A549 treated with Hydrocortisone at 1 μM for 4 hours (cell line): Measurements from ENCODE around the gene ABRAXAS1. TPM values are rescaled to one million over a fixed set of nuclear protein-coding genes. Genes with fewer than 3 reads are reported as not detected.

Experiments used
- total RNA-seq: library from RNA; stranded (reverse); fragments of 200-300 nt; extraction: Qiagen RNA extraction; gene quantifications from 5 replicates; pipeline ENCODE4 v1.2.3, GENCODE V29; 2022

ABRAXAS1 gene
- 4.7 to 7.4 TPM (median 6.3 TPM) in 5 replicates for total RNA-seq

DNA sequence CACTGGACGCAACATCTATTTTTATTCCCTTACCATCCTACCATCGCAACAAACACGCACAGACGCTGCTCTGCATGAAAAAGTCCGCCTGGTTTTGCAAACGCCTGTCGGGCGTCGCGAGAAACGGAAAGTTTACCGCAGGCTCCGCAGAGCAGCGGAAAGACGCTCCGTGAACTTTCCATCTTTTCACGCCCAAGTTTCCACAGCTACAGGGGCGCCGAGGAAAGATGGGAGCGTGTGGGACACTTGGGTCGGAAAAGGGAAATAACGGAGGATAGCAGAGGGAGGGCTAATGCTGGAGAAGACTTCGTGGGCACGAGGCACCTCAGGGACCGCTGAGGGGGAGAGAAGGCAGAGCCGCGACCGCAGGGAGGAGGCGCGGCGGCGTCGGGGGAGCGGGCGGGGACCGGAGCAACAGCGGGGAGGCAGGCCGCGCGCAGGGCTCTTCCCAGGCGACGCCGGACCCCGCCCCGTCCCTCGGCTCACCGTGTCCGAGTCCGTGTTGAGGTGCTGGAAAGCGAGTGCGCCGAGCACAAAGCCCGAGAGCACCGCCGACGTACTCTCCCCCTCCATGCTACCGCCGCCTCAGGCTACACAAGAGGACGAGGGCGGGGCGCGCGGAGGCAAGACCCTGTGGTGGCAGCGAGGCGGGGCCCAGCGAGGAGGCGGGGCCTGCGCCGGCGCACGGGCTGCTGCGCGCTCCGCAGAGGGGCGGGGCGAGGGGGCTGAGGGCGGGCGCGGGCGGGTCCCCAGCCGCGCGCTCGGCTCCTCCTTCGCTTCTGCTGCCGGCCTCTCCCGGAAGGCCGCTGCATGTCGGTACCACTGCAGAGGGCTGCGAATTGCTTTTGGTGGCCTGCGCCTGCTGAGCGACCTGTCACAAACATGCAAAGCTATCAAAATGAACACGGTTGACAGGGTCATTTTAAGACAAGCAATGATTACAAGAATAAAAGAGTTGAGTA lies at the start of gene ABRAXAS1:
TSS of gene ABRAXAS1 (minus strand) at position 601 of the 962 bp plus-strand sequence. CDS start at position 573, 28 bp downstream.

DNA sequence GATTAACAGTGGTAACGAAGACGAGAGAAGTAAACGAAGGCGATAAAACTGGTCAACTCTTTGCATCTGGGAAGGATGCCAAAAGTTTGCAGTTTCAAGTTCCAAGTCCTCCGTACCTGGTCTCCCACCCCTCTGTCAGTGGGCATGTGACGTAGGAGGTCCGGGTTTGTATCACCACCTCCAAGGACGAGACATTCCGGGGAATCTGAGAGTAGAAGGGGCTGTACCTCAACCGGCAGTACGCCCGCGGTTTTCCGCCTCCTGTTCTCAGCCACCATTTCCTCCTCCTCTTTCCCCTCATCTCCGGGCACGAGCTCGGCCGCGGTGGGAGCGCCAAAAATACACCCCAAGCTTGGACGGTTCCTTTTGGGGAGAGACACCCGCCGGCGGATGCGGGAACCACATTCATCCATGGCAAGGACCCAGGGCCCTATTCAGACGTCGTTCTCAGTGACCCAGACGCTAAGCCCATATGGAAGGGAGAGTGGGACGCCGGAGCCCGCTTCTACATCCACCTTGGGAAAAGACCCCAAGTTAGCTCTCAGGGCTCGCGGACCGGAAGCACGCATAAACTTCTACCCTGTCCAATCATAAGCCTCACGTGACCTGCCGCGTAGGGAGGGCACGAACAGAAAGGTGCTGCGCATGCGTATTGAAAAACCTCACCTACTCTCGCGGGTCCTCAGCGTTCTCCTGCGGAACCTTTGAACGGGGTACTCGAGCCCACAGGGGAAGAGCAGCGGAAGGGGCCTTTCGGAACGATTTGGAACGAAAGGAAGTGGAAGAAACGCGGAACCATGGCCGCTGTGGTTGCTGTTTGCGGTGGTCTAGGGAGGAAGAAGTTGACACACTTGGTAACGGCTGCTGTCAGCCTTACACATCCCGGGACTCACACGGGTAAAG lies 29.4 kb downstream of the ABRAXAS1 start, which contains the start of the genes HELQ and MRPS18C:
TSS of gene HELQ (minus strand) at position 543 of the 903 bp plus-strand sequence. CDS start at position 413, 130 bp downstream.
TSS of gene MRPS18C (plus strand) at position 778 of the 903 bp plus-strand sequence. CDS start at position 798, 20 bp downstream.

Other genes starting within 250 kb of the ABRAXAS1 start
- gene COQ2, start 200.3 kb downstream of the ABRAXAS1 start, total RNA-seq: 17.1 to 21.7 TPM (median 19.5 TPM) in 5 replicates
- gene HPSE, start 150.3 kb downstream of the ABRAXAS1 start, total RNA-seq: 1.2 to 1.7 TPM (median 1.4 TPM) in 5 replicates
- 3.6 to 5.8 TPM (median 4.8 TPM) in 5 replicates for gene HELQ, start 29.3 kb downstream of the ABRAXAS1 start, total RNA-seq
- gene MRPS18C, start 29.0 kb downstream of the ABRAXAS1 start, total RNA-seq: 41.4 to 56.8 TPM (median 43.1 TPM) in 5 replicates
- 28.7 to 37.0 TPM (median 33.5 TPM) in 5 replicates for gene GPAT3, start 51.0 kb upstream of the ABRAXAS1 start, total RNA-seq